SK-N-MC (cell line): ENCODE results near the gene SV2C.

Experiments
- EZH2 ChIP-seq: fragments of 200-600 bp; sonication (generic); IDR thresholded peaks from one replicate; pipeline ENCODE4 v1.6.1; 2017; ENCODE audit warnings: antibody characterized with exemption
- FOXP2 ChIP-seq: optimal IDR thresholded peaks from 2 replicates; pipeline ENCODE3; 2011; ENCODE audit warnings: mild to moderate bottlenecking, moderate library complexity; ENCODE audit not compliant: insufficient read depth; ENCODE audit errors: extremely low read length, control extremely low read depth
- POLR2AphosphoS5 ChIP-seq: IDR thresholded peaks from 2 replicates; pipeline ENCODE4 v1.6.1; 2012; ENCODE audit warnings: mild to moderate bottlenecking, low read depth, low read length, borderline replicate concordance

DNA sequence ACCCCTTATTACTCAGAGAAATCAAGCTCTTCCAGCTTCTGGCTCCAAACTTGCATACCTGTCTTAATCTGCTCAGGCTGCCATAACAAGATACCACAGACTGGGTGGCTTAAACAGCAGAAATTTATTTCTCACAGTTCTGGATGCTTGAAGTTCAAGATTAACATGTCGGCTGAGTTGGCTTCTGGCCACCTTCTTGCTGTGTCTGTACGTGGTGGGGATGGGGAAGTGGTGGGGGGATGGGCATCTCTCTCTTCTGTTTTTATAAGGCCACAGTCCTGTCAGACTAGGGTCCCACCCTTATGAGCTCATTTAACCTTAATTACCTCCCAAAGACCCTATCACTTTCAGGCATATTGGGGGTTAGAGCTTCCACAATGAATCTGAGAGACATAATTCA, 140.5 kb downstream of the SV2C start:
- TF ChIP-seq POLR2AphosphoS5 (no peak), EZH2 (no peak), FOXP2 (no peak)
